ENCODE measurements around the gene NR3C1.
A peak's percentile ranks its signal among the peaks of the same experiment; 100 is the strongest.

The NR3C1 gene

GRCh38 chr5:143404416-143405062, 1.1 kb upstream of the NR3C1 start:
- TF ChIP-seq PATZ1 (CRISPR knock-in tag; IDR thresholded peaks at IDR 0.05; ENCODE audit: borderline replicate concordance) (no peak), ZC3H10 (CRISPR knock-in tag; IDR thresholded peaks at IDR 0.05) (no peak), BACH2 (CRISPR knock-in tag; IDR thresholded peaks at IDR 0.05; ENCODE audit: borderline replicate concordance) (no peak), PPARA (CRISPR knock-in tag; IDR thresholded peaks at IDR 0.05; ENCODE audit: borderline replicate concordance) (no peak), ZFP30 (CRISPR knock-in tag; IDR thresholded peaks at IDR 0.05) (no peak), CREB5 (CRISPR knock-in tag; IDR thresholded peaks at IDR 0.05; ENCODE audit: low read depth) (no peak), SNAI2 (CRISPR knock-in tag; IDR thresholded peaks at IDR 0.05) (no peak), ZNF8 (CRISPR knock-in tag; IDR thresholded peaks at IDR 0.05) (no peak), POU6F1 (CRISPR knock-in tag; IDR thresholded peaks at IDR 0.05; ENCODE audit: borderline replicate concordance, low read depth) (no peak), ZFP3 (CRISPR knock-in tag; IDR thresholded peaks at IDR 0.05) (no peak), RARB (CRISPR knock-in tag; IDR thresholded peaks at IDR 0.05) (no peak), OSR1 (CRISPR knock-in tag; IDR thresholded peaks at IDR 0.05) (no peak), ZNF70 (CRISPR knock-in tag; IDR thresholded peaks at IDR 0.05) (no peak), ISL1 (CRISPR knock-in tag; IDR thresholded peaks at IDR 0.05) (no peak), GLIS3 (CRISPR knock-in tag; IDR thresholded peaks at IDR 0.05) (no peak), ARNTL (CRISPR knock-in tag; IDR thresholded peaks at IDR 0.05; ENCODE audit: borderline replicate concordance, low read depth) (no peak), ESRRG (CRISPR knock-in tag; IDR thresholded peaks at IDR 0.05) (no peak), CSRNP3 (CRISPR knock-in tag; IDR thresholded peaks at IDR 0.05) (no peak), ZNF565 (CRISPR knock-in tag; conservative IDR thresholded peaks at IDR 0.05; ENCODE audit: low read depth) (no peak)
- ATAC-seq: peak; percentile 61

GRCh38 chr5:143403334-143403592, 223 bp downstream of the NR3C1 start:
- no peak for TF ChIP-seq ZNF8 (CRISPR knock-in tag; IDR thresholded peaks at IDR 0.05)
- TF ChIP-seq TSHZ2 (CRISPR knock-in tag; IDR thresholded peaks at IDR 0.05): no peak
- TF ChIP-seq PPARA (CRISPR knock-in tag; IDR thresholded peaks at IDR 0.05; ENCODE audit: borderline replicate concordance): no peak
- TF ChIP-seq RARB (CRISPR knock-in tag; IDR thresholded peaks at IDR 0.05): no peak
- no peak for TF ChIP-seq CSDC2 (CRISPR knock-in tag; IDR thresholded peaks at IDR 0.05)
- no peak for TF ChIP-seq OSR1 (CRISPR knock-in tag; IDR thresholded peaks at IDR 0.05)
- TF ChIP-seq SNAI2 (CRISPR knock-in tag; IDR thresholded peaks at IDR 0.05): no peak
- no peak for TF ChIP-seq ZNF565 (CRISPR knock-in tag; conservative IDR thresholded peaks at IDR 0.05; ENCODE audit: low read depth)
- TF ChIP-seq GLIS3 (CRISPR knock-in tag; IDR thresholded peaks at IDR 0.05): no peak
- TF ChIP-seq ESRRG (CRISPR knock-in tag; IDR thresholded peaks at IDR 0.05): no peak
- TF ChIP-seq TOX (CRISPR knock-in tag; IDR thresholded peaks at IDR 0.05; ENCODE audit: borderline replicate concordance): no peak
- TF ChIP-seq ISL1 (CRISPR knock-in tag; IDR thresholded peaks at IDR 0.05): no peak
- no peak for TF ChIP-seq ZC3H10 (CRISPR knock-in tag; IDR thresholded peaks at IDR 0.05)
- no peak for TF ChIP-seq ZFP30 (CRISPR knock-in tag; IDR thresholded peaks at IDR 0.05)
- TF ChIP-seq BACH2 (CRISPR knock-in tag; IDR thresholded peaks at IDR 0.05; ENCODE audit: borderline replicate concordance): no peak
- TF ChIP-seq TCF4 (CRISPR knock-in tag; IDR thresholded peaks at IDR 0.05; ENCODE audit: borderline replicate concordance): no peak
- no peak for TF ChIP-seq POU6F1 (CRISPR knock-in tag; IDR thresholded peaks at IDR 0.05; ENCODE audit: borderline replicate concordance, low read depth)
- TF ChIP-seq PATZ1 (CRISPR knock-in tag; IDR thresholded peaks at IDR 0.05; ENCODE audit: borderline replicate concordance): no peak
- TF ChIP-seq ZFP3 (CRISPR knock-in tag; IDR thresholded peaks at IDR 0.05): no peak
- ATAC-seq: peak; percentile 36

Measured in SK-N-SH treated with all-trans-retinoic acid at 6 μM for 48 hours (cell line).